Measurements from ENCODE around the gene PARD3B.

GRCh38 chr2:204771721-204772120 lies 226.4 kb downstream of the PARD3B start:
- TF ChIP-seq, protein P1, sequence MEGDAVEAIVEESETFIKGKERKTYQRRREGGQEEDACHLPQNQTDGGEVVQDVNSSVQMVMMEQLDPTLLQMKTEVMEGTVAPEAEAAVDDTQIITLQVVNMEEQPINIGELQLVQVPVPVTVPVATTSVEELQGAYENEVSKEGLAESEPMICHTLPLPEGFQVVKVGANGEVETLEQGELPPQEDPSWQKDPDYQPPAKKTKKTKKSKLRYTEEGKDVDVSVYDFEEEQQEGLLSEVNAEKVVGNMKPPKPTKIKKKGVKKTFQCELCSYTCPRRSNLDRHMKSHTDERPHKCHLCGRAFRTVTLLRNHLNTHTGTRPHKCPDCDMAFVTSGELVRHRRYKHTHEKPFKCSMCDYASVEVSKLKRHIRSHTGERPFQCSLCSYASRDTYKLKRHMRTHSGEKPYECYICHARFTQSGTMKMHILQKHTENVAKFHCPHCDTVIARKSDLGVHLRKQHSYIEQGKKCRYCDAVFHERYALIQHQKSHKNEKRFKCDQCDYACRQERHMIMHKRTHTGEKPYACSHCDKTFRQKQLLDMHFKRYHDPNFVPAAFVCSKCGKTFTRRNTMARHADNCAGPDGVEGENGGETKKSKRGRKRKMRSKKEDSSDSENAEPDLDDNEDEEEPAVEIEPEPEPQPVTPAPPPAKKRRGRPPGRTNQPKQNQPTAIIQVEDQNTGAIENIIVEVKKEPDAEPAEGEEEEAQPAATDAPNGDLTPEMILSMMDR (IDR thresholded peaks at IDR 0.05), result no peak
- no peak for TF ChIP-seq POLR2A (IDR thresholded peaks at IDR 0.05)
